Brain microvascular endothelial cell (primary cell): ENCODE data around the gene MARCHF3.
"Not testable (repeated sequence)": the region's sequence is repeated elsewhere in the genome, so short reads cannot be mapped to it uniquely, and the experiment has no call there.

ENCODE experiments used
- DNase-seq: peaks from one replicate; pipeline ENCODE4 v3.0.0-alpha.2; 2020
- H3K27ac ChIP-seq: fragments of 250-450 bp; sonication (Bioruptor Pico); 2 replicates; pipeline ENCODE4 v1.5.1; 2020; ENCODE audit warnings: mild to moderate bottlenecking, moderate library complexity
- H3K27me3 ChIP-seq: fragments of 250-450 bp; sonication (Bioruptor Pico); replicated peaks from 2 replicates; pipeline ENCODE4 v1.5.1; 2020; ENCODE audit warnings: mild to moderate bottlenecking
- H3K36me3 ChIP-seq: fragments of 250-450 bp; sonication (Bioruptor Pico); replicated peaks from 2 replicates; pipeline ENCODE4 v1.5.1; 2020; ENCODE audit warnings: mild to moderate bottlenecking
- H3K4me3 ChIP-seq: 2 replicates; pipeline ENCODE4 v1.5.1; 2011; ENCODE audit warnings: low read depth, mild to moderate bottlenecking, control low read depth, low read length, moderate library complexity
- CTCF ChIP-seq: IDR thresholded peaks from 2 replicates; pipeline ENCODE4 v1.5.1; 2011; ENCODE audit warnings: low read depth, mild to moderate bottlenecking, moderate library complexity, low read length, control low read depth, inconsistent platforms; ENCODE audit errors: missing control alignments
- in situ Hi-C: cut with HindIII; loops from 2 replicates; pipeline ENCODE4 v1.10.0; 2017; ENCODE audit warnings: low sequenced_read_pairs, low pct_ligation_motif_present

Gene MARCHF3

GRCh38 chr5:127007522-127007921 lies 22.8 kb downstream of the MARCHF3 start:
- DNase-seq: no peak
- no peak overlapping the region for H3K4me3 ChIP-seq
- no peak for TF ChIP-seq CTCF
- in situ Hi-C loops: no loop called here
- no peaks in the 10 kb centered on the region for H3K36me3 ChIP-seq
- H3K27ac ChIP-seq: no peak overlapping the region
- H3K27me3 ChIP-seq: no peaks in the 10 kb centered on the region

- DNase-seq: no peak
- no peak overlapping the region for H3K27ac ChIP-seq
Observed at GRCh38 chr5:127006744-127007143, 23.6 kb downstream of the MARCHF3 start.

GRCh38 chr5:127005282-127005681 lies 25.1 kb downstream of the MARCHF3 start:
- H3K4me3 ChIP-seq, H3K27me3 ChIP-seq, H3K36me3 ChIP-seq, DNase-seq, H3K27ac ChIP-seq, in situ Hi-C loops: not testable (repeated sequence)

More at GRCh38 chr5:127006744-127007143, 23.6 kb downstream of the MARCHF3 start:
- in situ Hi-C loops: no loop called here
- H3K4me3 ChIP-seq: no peak overlapping the region
- H3K36me3 ChIP-seq: no peaks in the 10 kb centered on the region
- no peaks in the 10 kb centered on the region for H3K27me3 ChIP-seq
- TF ChIP-seq CTCF: no peak

GRCh38 chr5:127004721-127005120 lies 25.6 kb downstream of the MARCHF3 start:
- Histone ChIP-seq H3K27me3 (no peaks in the 10 kb centered on the region), H3K36me3 (no peaks in the 10 kb centered on the region), H3K27ac (no peak overlapping the region), H3K4me3 (no peak overlapping the region)
- DNase-seq: no peak
- no peak for TF ChIP-seq CTCF
- in situ Hi-C loops: no loop called here

- no peaks in the 10 kb centered on the region for H3K27me3 ChIP-seq
- no peak overlapping the region for H3K27ac ChIP-seq
- DNase-seq: no peak
- no peaks in the 10 kb centered on the region for H3K36me3 ChIP-seq
- in situ Hi-C loops: no loop called here
- TF ChIP-seq CTCF: no peak
- H3K4me3 ChIP-seq: no peak overlapping the region
Observed at GRCh38 chr5:127003798-127004495, 26.4 kb downstream of the MARCHF3 start.

GRCh38 chr5:127002390-127002789 lies 28.0 kb downstream of the MARCHF3 start:
- Histone ChIP-seq H3K27me3 (no peaks in the 10 kb centered on the region), H3K27ac (peak overlapping the region; percentile 87), H3K4me3 (no peak overlapping the region), H3K36me3 (no peaks in the 10 kb centered on the region)
- in situ Hi-C loops: no loop called here
- peak; percentile 53 for DNase-seq
- TF ChIP-seq CTCF: no peak
